Transverse colon (tissue), 4 donors: ENCODE measurements around the gene MYLK.

Experiments used
- CTCF ChIP-seq, 5 experiments: fragments of 200-600 bp in 3 of 5; fragments of 450-650 bp in 2 of 5; sonication (generic) in 3 of 5; IDR thresholded peaks; 1 replicate in 2 of 5; 2 replicates in 3 of 5; pipeline ENCODE4 v1.5.1; 2016 to 2017; ENCODE audit warnings: antibody characterized with exemption in 5 of 5, inconsistent platforms in 3 of 5, mild to moderate bottlenecking in 2 of 5, moderate library complexity in 1 of 5
- EP300 ChIP-seq: sonication (generic); formaldehyde crosslinking; IDR thresholded peaks from one replicate; pipeline ENCODE4 v1.6.1; 2017; ENCODE audit warnings: antibody characterized with exemption, low read depth
- POLR2A ChIP-seq: fragments of 450-650 bp; IDR thresholded peaks from one replicate; pipeline ENCODE4 v1.6.1; 2016; ENCODE audit warnings: antibody characterized with exemption, mild to moderate bottlenecking, moderate library complexity
- POLR2AphosphoS5 ChIP-seq, 3 donors: sonication (generic); formaldehyde crosslinking; IDR thresholded peaks; one replicate each; pipeline ENCODE4 v1.6.1; 2016; ENCODE audit warnings: antibody characterized with exemption in 3 of 3

- TF ChIP-seq CTCF (IDR thresholded peaks at IDR 0.05): no peak
- no peak for TF ChIP-seq POLR2A
- no peak for TF ChIP-seq POLR2AphosphoS5 (IDR thresholded peaks at IDR 0.05)
- no peak for TF ChIP-seq EP300
These were observed 259.8 kb downstream of the MYLK start for GRCh38 chr3:123624302-123624701.
